Neural crest cell (in vitro differentiated cells): ENCODE measurements around the gene QPCT. TPM values are rescaled to one million over a fixed set of nuclear protein-coding genes. Genes with fewer than 3 reads are reported as not detected.

Experiments
- DNase-seq: peaks from one replicate; pipeline ENCODE4 v3.0.0; 2021; ENCODE audit warnings: low read depth, mixed read lengths, low spot score
- H3K27ac Mint-ChIP-seq: one replicate; pipeline ENCODE4 v1.8.0; 2021; ENCODE audit warnings: mild to moderate bottlenecking, mixed read lengths; ENCODE audit not compliant: unreplicated experiment
- H3K27me3 Mint-ChIP-seq: 2 replicates; pipeline ENCODE4 v1.8.0; 2021; ENCODE audit warnings: low read depth, mild to moderate bottlenecking, mixed read lengths
- H3K36me3 Mint-ChIP-seq: 2 replicates; pipeline ENCODE4 v1.8.0; 2021; ENCODE audit warnings: low read depth, mild to moderate bottlenecking, mixed read lengths
- H3K4me1 Mint-ChIP-seq: 2 replicates; pipeline ENCODE4 v1.8.0; 2021; ENCODE audit warnings: mixed read lengths
- H3K4me3 Mint-ChIP-seq: one replicate; pipeline ENCODE4 v1.8.0; 2021; ENCODE audit warnings: mild to moderate bottlenecking, mixed read lengths
- H3K9me3 Mint-ChIP-seq: 2 replicates; pipeline ENCODE4 v1.8.0; 2021; ENCODE audit warnings: mixed read lengths
- total RNA-seq: library from RNA; stranded (reverse); gene quantifications from 2 replicates; pipeline ENCODE4 v1.2.1, GENCODE V29; 2021
- TF ChIP-seq, protein P1 (sequence below): fragments of 200-600 bp; sonication (generic); conservative IDR thresholded peaks from 2 replicates; pipeline ENCODE4 v1.5.0; 2021; ENCODE audit warnings: antibody characterized with exemption, mild to moderate bottlenecking

Gene QPCT
- total RNA-seq, 1 donor from 2014 or later: not detected

GRCh38 chr2:37342591-37343220 is 1.7 kb upstream of the QPCT start:
- TF ChIP-seq, protein P1, sequence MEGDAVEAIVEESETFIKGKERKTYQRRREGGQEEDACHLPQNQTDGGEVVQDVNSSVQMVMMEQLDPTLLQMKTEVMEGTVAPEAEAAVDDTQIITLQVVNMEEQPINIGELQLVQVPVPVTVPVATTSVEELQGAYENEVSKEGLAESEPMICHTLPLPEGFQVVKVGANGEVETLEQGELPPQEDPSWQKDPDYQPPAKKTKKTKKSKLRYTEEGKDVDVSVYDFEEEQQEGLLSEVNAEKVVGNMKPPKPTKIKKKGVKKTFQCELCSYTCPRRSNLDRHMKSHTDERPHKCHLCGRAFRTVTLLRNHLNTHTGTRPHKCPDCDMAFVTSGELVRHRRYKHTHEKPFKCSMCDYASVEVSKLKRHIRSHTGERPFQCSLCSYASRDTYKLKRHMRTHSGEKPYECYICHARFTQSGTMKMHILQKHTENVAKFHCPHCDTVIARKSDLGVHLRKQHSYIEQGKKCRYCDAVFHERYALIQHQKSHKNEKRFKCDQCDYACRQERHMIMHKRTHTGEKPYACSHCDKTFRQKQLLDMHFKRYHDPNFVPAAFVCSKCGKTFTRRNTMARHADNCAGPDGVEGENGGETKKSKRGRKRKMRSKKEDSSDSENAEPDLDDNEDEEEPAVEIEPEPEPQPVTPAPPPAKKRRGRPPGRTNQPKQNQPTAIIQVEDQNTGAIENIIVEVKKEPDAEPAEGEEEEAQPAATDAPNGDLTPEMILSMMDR: no peak
- Mint-ChIP-seq H3K36me3 (no peaks in the 10 kb centered on the region), H3K4me3 (no peak overlapping the region), H3K9me3 (no peaks in the 10 kb centered on the region), H3K4me1 (no peaks in the 10 kb centered on the region), H3K27ac (no peak overlapping the region), H3K27me3 (no peaks in the 10 kb centered on the region)
- DNase-seq: no peak

DNA sequence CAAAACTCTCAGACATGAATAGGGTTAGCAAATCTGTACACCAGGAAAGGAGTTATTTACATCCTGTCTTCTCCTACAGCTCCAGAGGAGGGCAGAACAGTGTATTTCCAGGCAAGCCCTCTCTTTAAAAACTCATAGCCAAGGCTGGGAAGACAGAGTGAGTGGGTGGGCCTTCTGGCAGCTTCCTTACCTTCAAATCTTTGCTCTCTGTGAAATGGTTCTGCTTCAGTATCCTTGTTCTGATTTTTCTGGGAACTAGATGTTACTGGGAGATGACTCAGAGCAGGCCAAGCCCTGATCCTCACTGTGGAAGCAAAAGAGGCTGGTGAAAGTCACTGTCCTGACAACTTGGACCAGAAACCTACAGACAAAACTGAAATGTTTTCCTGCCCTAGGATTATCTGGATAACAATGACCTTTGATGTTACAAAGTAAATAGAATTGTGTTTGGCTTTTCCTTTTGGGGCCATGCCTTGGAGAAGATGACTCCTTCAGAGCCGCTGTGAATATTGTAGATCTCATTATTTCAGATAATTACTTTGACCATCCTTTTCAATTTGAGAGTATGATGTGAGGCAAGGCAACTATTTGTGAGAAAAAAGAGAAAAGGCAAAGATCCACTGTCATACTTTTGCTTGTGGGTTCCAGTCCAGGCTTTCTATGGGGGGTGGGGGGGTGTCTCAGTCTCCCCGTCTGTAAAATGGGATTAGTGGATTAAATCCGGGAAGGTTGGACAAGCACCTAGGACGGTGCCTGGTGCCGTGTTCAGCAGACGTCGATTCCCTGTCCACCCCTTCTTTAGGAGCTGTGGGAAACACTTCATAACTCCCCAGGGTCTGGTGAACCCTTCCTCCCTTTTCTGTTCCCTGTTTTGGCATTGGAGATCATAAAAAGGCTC is 644 bp upstream of the QPCT start:
- Mint-ChIP-seq H3K9me3 (no peaks in the 10 kb centered on the region), H3K27ac (no peak overlapping the region), H3K36me3 (no peaks in the 10 kb centered on the region), H3K4me3 (no peak overlapping the region), H3K27me3 (no peaks in the 10 kb centered on the region), H3K4me1 (peaks cover 3% of the 10 kb centered on the region)
- no peak for DNase-seq
- TF ChIP-seq, protein P1: peak; percentile 36

DNA sequence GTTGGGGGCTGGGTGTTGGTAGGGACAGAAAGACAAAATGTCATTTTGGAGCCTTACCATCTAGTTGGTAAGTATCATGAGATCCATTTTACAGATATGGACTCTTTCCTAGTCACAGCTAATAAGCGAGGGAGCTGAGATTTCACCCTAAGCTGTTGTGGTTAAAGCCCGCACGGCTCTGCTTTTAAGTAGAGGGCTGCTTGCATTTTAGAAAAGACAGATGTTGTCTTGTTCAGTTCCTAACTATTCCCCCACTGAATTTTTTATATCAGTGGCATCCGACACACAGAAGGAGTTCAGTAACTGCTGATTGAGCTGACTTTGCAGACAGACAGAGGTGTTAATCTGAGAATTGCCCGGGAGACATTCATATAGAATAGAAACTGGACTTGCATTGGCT is 3.7 kb downstream of the QPCT start:
- Mint-ChIP-seq H3K27ac (no peak overlapping the region), H3K4me3 (no peak overlapping the region)

DNA sequence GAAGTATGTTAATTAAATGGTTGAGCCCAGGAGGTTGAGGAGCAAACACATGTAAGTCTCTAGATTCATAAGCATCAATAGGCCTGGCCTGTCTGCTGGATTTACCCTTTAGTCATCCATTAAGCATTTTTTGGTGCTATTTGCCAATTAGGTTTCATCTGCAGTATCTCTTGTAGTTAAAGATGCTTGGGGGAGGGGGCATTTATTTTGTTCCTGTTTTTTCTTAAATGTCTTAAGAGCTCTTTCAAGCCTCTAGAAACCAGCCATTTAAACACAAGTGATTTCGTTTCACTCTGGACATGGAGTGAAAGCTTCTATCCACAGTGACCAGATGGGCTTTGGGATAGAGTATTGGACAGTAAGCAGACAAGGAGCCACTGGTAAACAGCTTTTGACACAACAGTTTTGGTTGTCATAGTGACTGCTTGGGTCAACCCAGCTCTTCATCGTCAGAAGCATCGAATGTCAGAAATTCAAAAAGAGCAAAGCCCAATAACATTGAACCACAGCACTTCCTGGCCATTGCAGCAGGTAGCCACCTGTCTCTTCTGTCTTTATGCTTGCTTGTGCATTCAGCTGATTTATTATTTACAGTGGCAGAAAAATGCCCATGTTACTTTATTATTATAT is 4.9 kb downstream of the QPCT start:
- no peak overlapping the region for H3K4me3 Mint-ChIP-seq
- H3K27ac Mint-ChIP-seq: no peak overlapping the region
- H3K27me3 Mint-ChIP-seq: no peaks in the 10 kb centered on the region
- TF ChIP-seq, protein P1: no peak
- H3K36me3 Mint-ChIP-seq: no peaks in the 10 kb centered on the region
- peaks cover 7% of the 10 kb centered on the region for H3K4me1 Mint-ChIP-seq
- no peak for DNase-seq
- no peaks in the 10 kb centered on the region for H3K9me3 Mint-ChIP-seq

More for the DNA sequence above, 3.7 kb downstream of the QPCT start:
- no peaks in the 10 kb centered on the region for H3K36me3 Mint-ChIP-seq
- H3K9me3 Mint-ChIP-seq: no peaks in the 10 kb centered on the region
- peaks cover 7% of the 10 kb centered on the region for H3K4me1 Mint-ChIP-seq
- DNase-seq: no peak
- TF ChIP-seq, protein P1: no peak
- no peaks in the 10 kb centered on the region for H3K27me3 Mint-ChIP-seq

- Mint-ChIP-seq H3K27ac (no peak overlapping the region), H3K4me1 (peaks cover 7% of the 10 kb centered on the region), H3K36me3 (no peaks in the 10 kb centered on the region), H3K9me3 (no peaks in the 10 kb centered on the region), H3K27me3 (no peaks in the 10 kb centered on the region), H3K4me3 (no peak overlapping the region)
- TF ChIP-seq, protein P1: no peak
- no peak for DNase-seq
These were observed 5.6 kb downstream of the QPCT start for GRCh38 chr2:37350034-37350433.
